Measurements from ENCODE around the gene DOCK10. TPM values are rescaled to one million over a fixed set of nuclear protein-coding genes. Genes with fewer than 3 reads are reported as not detected.

DOCK10 gene
- total and polyA plus RNA-seq, 5 donors from 2014 or later = 28.3 to 222 (median 35.1) TPM

DNA sequence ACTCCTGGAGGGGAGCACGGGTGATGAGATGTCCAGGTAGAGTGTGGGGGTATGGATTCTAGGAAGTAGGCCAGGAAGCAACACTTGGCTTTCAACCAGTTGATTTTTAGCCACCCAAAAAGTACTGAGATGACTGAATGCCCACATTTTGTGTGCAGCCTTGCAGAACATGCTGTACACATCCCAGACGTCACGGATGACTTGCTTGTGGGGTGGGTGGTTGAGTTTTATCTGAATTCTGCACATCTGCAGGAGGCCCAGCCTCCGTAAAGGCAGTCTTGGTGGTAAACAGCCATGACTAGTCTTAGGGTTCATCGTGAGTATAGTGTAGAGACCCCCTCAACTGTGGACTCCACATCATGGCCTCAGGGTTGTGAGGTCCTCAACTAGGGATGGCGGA lies 272.8 kb downstream of the DOCK10 start:
- Mint-ChIP-seq H3K4me3 (no peak overlapping the region), H3K36me3 (peaks cover 70% of the 10 kb centered on the region), H3K9me3 (no peaks in the 10 kb centered on the region), H3K27me3 (no peaks in the 10 kb centered on the region), H3K27ac (peak overlapping the region in 2 of 3 donors; percentile 18 to 42), H3K4me1 (peaks cover 4 to 12% (median 7%) of the 10 kb centered on the region in 4 donors)
- no peak overlapping the region for H3K27ac ChIP-seq (ENCODE audit: insufficient read depth, low read length, poor library complexity, severe bottlenecking)
- H3K27me3 ChIP-seq (ENCODE audit: control insufficient read depth, insufficient read depth, low read length) = no peaks in the 10 kb centered on the region
- H3K4me3 ChIP-seq (ENCODE audit: low read depth, low read length) = no peak overlapping the region
- peaks cover 92% of the 10 kb centered on the region for H3K36me3 ChIP-seq (ENCODE audit: control insufficient read depth, insufficient read depth, low read length)
- DNase-seq = no peak
- ATAC-seq (ENCODE audit: low read depth in 2 of 2) = no peak
- no peaks in the 10 kb centered on the region for H3K9me3 ChIP-seq (ENCODE audit: control insufficient read depth in 2 of 2, low read length in 2 of 2)
- peaks cover 9% of the 10 kb centered on the region for H3K4me1 ChIP-seq (ENCODE audit: control insufficient read depth, insufficient read depth, low read length, poor library complexity, severe bottlenecking)

DNA sequence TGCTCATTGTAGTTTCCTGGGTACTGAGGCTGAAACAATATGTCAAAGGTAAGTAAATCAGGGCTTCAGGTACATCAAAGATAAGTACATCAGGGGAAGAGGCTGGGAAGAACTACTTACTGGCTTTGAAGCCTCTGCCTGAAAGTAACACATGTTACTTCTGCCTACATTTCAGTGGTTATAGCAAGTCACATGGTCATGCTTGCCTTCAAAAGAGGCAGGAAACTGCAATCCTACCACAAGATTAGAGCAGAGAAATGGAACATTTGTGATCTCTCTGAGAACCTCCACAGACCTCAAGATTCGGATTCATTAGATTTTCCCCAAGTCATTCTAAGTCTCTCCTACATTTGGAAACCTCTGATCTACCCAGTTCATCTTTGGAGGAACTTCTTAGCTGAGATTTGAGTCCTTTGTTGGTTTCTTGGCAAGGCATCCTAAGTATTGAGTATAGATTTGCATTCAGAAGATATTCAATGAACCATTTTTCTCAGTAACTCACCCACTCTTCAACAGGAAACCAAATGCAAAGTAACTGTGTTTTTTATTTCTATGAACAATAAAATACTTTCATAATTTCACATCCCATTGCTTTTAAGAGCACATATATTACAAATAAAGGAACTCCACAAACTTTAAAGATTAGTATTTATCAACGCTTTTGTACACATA lies 277.6 kb downstream of the DOCK10 start:
- Histone ChIP-seq H3K27me3 (ENCODE audit: control insufficient read depth, insufficient read depth, low read length) (no peaks in the 10 kb centered on the region), H3K9me3 (ENCODE audit: control insufficient read depth in 2 of 2, low read length in 2 of 2) (no peaks in the 10 kb centered on the region), H3K27ac (ENCODE audit: insufficient read depth, low read length, poor library complexity, severe bottlenecking) (no peak overlapping the region), H3K4me3 (ENCODE audit: low read depth, low read length) (no peak overlapping the region), H3K4me1 (ENCODE audit: control insufficient read depth, insufficient read depth, low read length, poor library complexity, severe bottlenecking) (peaks cover 10% of the 10 kb centered on the region), H3K36me3 (ENCODE audit: control insufficient read depth, insufficient read depth, low read length) (peaks cover 75% of the 10 kb centered on the region)
- DNase-seq (peak in 2 of 3 donors; percentile 35 to 47), ATAC-seq (ENCODE audit: low read depth in 2 of 2) (peak; percentile 83 to 85)
- H3K9me3 Mint-ChIP-seq = peaks cover 0 to 8% (median 0%) of the 10 kb centered on the region in 7 donors
- H3K4me1 Mint-ChIP-seq = peaks cover 7 to 32% (median 13%) of the 10 kb centered on the region in 4 donors
- peaks cover 77% of the 10 kb centered on the region for H3K36me3 Mint-ChIP-seq
- peak overlapping the region in 2 of 4 donors; percentile 47 for H3K4me3 Mint-ChIP-seq
- H3K27ac Mint-ChIP-seq = peak overlapping the region; percentile 64 to 83 (median 67)
- H3K27me3 Mint-ChIP-seq = peaks cover 5% of the 10 kb centered on the region

DNA sequence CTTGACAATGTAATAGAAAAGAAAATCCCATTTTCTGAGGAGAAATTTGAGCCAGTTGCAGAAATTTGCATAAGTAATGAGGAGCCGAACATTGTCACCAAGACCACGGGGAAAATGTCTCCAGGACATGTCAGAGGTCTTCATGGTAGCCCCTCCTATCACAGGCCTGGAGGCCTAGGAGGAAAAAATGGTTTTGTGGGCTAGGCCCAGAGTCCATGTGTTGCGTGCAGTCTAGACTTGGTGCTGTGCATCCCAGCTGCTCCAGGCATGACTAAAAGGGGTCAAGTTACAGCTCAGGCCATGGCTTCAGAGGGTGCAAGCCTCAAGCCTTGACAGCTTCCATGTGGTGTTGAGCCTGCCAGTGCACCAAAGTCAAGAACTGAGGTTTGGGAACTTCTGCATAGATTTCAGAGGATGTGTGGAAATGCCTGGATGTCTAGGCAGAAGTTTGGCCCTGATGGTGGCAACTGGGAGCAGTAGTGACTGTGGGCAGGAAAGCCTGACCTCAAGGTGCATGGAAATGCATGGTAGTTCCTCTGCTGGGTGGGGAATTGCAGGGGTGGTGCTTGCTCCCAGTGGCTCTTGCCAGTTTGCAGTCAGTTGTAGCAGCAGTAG lies 284.2 kb downstream of the DOCK10 start:
- DNase-seq (no peak), ATAC-seq (ENCODE audit: low read depth in 2 of 2) (no peak)
- H3K36me3 Mint-ChIP-seq = peaks cover 47% of the 10 kb centered on the region
- no peaks in the 10 kb centered on the region for H3K4me1 ChIP-seq (ENCODE audit: control insufficient read depth, insufficient read depth, low read length, poor library complexity, severe bottlenecking)
- H3K4me3 Mint-ChIP-seq = peak overlapping the region in 1 of 4 donors; percentile 41
- no peak overlapping the region for H3K27ac Mint-ChIP-seq
- peaks cover 13 to 15% of the 10 kb centered on the region in 2 experiments for H3K9me3 ChIP-seq (ENCODE audit: control insufficient read depth in 2 of 2, low read length in 2 of 2)
- H3K27me3 Mint-ChIP-seq = peaks cover 5% of the 10 kb centered on the region
- H3K36me3 ChIP-seq (ENCODE audit: control insufficient read depth, insufficient read depth, low read length) = peaks cover 27% of the 10 kb centered on the region
- no peak overlapping the region for H3K27ac ChIP-seq (ENCODE audit: insufficient read depth, low read length, poor library complexity, severe bottlenecking)
- peaks cover 0 to 6% (median 4%) of the 10 kb centered on the region in 4 donors for H3K4me1 Mint-ChIP-seq
- H3K4me3 ChIP-seq (ENCODE audit: low read depth, low read length) = no peak overlapping the region
- H3K9me3 Mint-ChIP-seq = peaks cover 2 to 33% (median 12%) of the 10 kb centered on the region in 7 donors
- H3K27me3 ChIP-seq (ENCODE audit: control insufficient read depth, insufficient read depth, low read length) = no peaks in the 10 kb centered on the region

DNA sequence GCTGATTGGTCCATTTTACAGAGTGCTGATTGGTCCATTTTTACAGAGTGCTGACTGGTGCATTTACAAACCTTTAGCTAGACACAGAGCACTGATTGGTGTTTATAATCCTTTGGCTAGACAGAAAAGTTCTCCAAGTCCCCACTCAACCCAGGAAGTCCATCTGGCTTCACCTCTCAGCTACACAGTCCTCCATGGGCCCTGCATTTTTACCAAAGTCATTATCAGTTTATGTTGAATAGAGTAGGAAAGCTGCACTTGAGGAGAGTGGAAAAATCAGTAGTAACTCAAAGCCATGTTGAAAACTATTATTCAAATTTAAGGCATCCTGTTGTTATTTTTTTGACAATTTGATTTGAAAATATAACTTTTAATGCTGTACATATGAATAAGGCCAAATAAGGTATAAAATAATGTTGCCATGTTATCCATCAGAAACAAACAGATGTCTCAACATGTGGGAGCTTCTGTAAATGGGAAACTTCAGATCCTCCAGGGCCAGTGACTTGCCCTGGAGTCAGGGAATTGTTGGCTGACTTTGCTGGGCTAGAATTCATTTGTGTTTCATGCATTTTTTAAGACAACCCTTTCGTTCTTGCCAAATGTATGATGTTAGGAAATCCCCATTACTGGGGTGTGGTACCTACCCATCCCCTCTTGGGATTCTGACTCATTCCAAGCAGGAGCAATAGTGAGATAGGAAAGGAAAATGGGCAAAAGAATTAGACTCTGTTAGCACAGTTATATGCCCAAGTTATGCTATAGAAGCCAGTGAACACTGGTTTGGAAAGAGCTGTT lies 288.3 kb downstream of the DOCK10 start:
- Mint-ChIP-seq H3K27me3 (no peaks in the 10 kb centered on the region), H3K36me3 (peaks cover 18% of the 10 kb centered on the region), H3K9me3 (peaks cover 2 to 23% (median 12%) of the 10 kb centered on the region in 7 donors), H3K4me3 (no peak overlapping the region), H3K4me1 (no peaks in the 10 kb centered on the region), H3K27ac (no peak overlapping the region)
- Histone ChIP-seq H3K4me1 (ENCODE audit: control insufficient read depth, insufficient read depth, low read length, poor library complexity, severe bottlenecking) (no peaks in the 10 kb centered on the region), H3K36me3 (ENCODE audit: control insufficient read depth, insufficient read depth, low read length) (peaks cover 12% of the 10 kb centered on the region), H3K27me3 (ENCODE audit: control insufficient read depth, insufficient read depth, low read length) (peaks cover 5% of the 10 kb centered on the region), H3K9me3 (ENCODE audit: control insufficient read depth in 2 of 2, low read length in 2 of 2) (peaks cover 12 to 14% of the 10 kb centered on the region in 2 experiments), H3K4me3 (ENCODE audit: low read depth, low read length) (no peak overlapping the region), H3K27ac (ENCODE audit: insufficient read depth, low read length, poor library complexity, severe bottlenecking) (no peak overlapping the region)
- ATAC-seq (ENCODE audit: low read depth in 2 of 2) = no peak
- DNase-seq = no peak

DNA sequence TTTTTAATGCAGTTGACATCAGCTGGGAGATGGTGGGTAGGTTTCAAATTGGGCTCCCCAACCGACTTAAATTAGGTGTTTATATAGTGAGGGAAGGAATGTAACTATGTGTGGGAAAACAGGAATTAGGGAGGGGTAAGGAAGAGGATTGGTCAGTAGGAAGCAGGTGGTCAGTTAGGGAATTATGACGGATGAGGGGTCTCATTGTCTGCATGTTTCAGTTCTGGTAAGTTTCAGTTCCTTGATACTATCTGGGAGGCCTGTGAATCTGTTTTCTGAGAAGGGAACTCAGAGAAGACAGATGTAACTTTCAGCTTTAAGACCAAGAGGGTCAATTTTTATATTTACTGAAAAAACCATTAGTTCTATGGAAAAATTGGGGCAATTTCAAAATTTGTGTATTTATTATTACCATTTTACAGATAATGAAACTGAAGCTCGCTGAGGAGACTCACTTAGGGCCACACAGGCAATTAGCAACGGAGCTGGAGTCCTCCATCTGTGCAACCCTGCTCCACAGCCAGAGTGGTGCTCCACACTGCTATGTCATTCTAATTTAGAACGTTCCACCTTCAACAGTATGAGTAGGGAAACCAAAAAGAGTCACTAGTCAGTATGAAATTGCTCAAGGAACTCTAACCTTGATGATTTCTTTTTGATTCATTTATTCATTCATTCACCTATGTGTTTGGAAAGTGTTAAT lies 290.1 kb downstream of the DOCK10 start:
- Mint-ChIP-seq H3K9me3 (peaks cover 2 to 8% (median 5%) of the 10 kb centered on the region in 7 donors), H3K4me1 (no peaks in the 10 kb centered on the region), H3K36me3 (peaks cover under 1% of the 10 kb centered on the region), H3K27ac (peak overlapping the region in 1 of 3 donors; percentile 20), H3K4me3 (no peak overlapping the region), H3K27me3 (no peaks in the 10 kb centered on the region)
- Histone ChIP-seq H3K4me3 (ENCODE audit: low read depth, low read length) (no peak overlapping the region), H3K9me3 (ENCODE audit: control insufficient read depth in 2 of 2, low read length in 2 of 2) (peaks cover 0 to 1% of the 10 kb centered on the region in 2 experiments), H3K36me3 (ENCODE audit: control insufficient read depth, insufficient read depth, low read length) (no peaks in the 10 kb centered on the region), H3K27me3 (ENCODE audit: control insufficient read depth, insufficient read depth, low read length) (peaks cover 7% of the 10 kb centered on the region), H3K4me1 (ENCODE audit: control insufficient read depth, insufficient read depth, low read length, poor library complexity, severe bottlenecking) (no peaks in the 10 kb centered on the region), H3K27ac (ENCODE audit: insufficient read depth, low read length, poor library complexity, severe bottlenecking) (no peak overlapping the region)
- no peak for DNase-seq
- no peak for ATAC-seq (ENCODE audit: low read depth in 2 of 2)

DNA sequence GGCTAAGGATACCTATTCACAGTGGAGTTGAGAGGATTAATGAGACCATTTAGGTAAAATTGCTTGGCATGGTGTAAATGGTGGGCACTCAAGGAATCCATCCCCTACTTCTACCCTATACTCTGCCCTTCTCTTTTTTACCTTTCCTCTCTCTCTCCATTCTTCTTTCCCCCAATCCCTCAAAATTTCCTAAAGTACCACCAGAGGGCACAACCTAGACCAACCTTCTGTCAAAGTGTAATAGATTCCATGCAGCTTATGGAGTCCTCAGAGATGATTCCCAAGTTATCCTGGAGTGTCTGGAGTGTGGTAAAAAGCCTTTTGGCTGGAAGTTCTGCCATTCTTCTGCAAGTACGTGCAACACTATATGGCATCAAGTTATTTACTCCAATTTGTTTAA lies 293.1 kb downstream of the DOCK10 start:
- Mint-ChIP-seq H3K9me3 (peaks cover 0 to 3% (median 0%) of the 10 kb centered on the region in 7 donors), H3K27ac (no peak overlapping the region), H3K36me3 (no peaks in the 10 kb centered on the region), H3K27me3 (no peaks in the 10 kb centered on the region), H3K4me1 (no peaks in the 10 kb centered on the region), H3K4me3 (no peak overlapping the region)
- Histone ChIP-seq H3K36me3 (ENCODE audit: control insufficient read depth, insufficient read depth, low read length) (no peaks in the 10 kb centered on the region), H3K4me3 (ENCODE audit: low read depth, low read length) (no peak overlapping the region), H3K27ac (ENCODE audit: insufficient read depth, low read length, poor library complexity, severe bottlenecking) (no peak overlapping the region), H3K9me3 (ENCODE audit: control insufficient read depth in 2 of 2, low read length in 2 of 2) (no peaks in the 10 kb centered on the region), H3K27me3 (ENCODE audit: control insufficient read depth, insufficient read depth, low read length) (peaks cover 7% of the 10 kb centered on the region), H3K4me1 (ENCODE audit: control insufficient read depth, insufficient read depth, low read length, poor library complexity, severe bottlenecking) (no peaks in the 10 kb centered on the region)
- DNase-seq = no peak
- ATAC-seq (ENCODE audit: low read depth in 2 of 2) = no peak

DNA sequence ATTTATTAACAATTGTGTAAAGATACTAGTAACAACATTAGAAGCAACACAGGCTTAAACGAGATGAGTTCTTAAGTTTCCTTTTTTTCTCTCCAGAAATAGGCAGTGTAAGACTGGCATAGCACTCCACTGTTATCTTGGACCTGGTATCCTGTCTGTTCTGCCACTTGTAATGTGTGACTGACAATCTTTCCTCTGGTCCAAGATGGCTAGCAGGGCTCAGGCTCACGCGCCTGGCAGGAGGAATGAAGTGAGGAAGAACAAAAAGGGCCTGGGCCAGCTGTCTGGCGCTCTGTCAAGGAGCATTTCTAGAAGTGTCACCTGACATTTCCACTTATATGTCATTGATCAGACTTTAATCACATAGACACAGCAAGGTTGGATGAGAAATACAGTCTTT lies 294.5 kb downstream of the DOCK10 start:
- H3K4me1 Mint-ChIP-seq = no peaks in the 10 kb centered on the region
- no peak overlapping the region for H3K27ac ChIP-seq (ENCODE audit: insufficient read depth, low read length, poor library complexity, severe bottlenecking)
- peaks cover 0 to 3% (median under 1%) of the 10 kb centered on the region in 7 donors for H3K9me3 Mint-ChIP-seq
- no peaks in the 10 kb centered on the region for H3K27me3 Mint-ChIP-seq
- ATAC-seq (ENCODE audit: low read depth in 2 of 2) (no peak), DNase-seq (no peak)
- H3K4me3 Mint-ChIP-seq = no peak overlapping the region
- no peaks in the 10 kb centered on the region for H3K9me3 ChIP-seq (ENCODE audit: control insufficient read depth in 2 of 2, low read length in 2 of 2)
- H3K4me1 ChIP-seq (ENCODE audit: control insufficient read depth, insufficient read depth, low read length, poor library complexity, severe bottlenecking) = no peaks in the 10 kb centered on the region
- no peaks in the 10 kb centered on the region for H3K36me3 ChIP-seq (ENCODE audit: control insufficient read depth, insufficient read depth, low read length)
- H3K27me3 ChIP-seq (ENCODE audit: control insufficient read depth, insufficient read depth, low read length) = peaks cover 7% of the 10 kb centered on the region
- H3K27ac Mint-ChIP-seq = no peak overlapping the region
- no peak overlapping the region for H3K4me3 ChIP-seq (ENCODE audit: low read depth, low read length)
- no peaks in the 10 kb centered on the region for H3K36me3 Mint-ChIP-seq
